Measurements from ENCODE around the gene PODXL2.
"Not testable (repeated sequence)": the region's sequence is repeated elsewhere in the genome, so short reads cannot be mapped to it uniquely, and the experiment has no call there.

Gene PODXL2

DNA sequence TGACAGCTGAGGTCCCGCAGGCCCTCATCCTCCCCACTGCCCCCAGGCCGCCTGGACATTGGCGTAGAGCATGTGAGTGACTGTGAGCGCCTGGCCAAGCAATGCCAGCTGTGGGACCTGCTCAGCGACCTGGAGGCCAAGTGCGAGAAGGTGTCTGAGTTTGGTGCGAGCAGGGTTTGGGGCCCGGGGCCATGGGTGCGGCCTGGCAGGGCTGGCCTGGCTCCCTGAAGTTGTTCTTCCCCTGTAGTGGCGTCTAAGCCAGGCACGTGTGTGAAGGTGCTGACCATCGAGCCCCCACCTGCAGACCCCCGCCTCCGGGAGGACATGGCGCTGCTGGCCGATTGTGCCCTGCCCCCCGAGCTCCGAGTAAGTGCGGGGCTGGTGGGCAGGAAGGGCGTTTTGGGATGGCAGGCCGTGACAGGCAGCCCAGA, 48.0 kb downstream of the PODXL2 start:
- no peak for DNase-seq

DNA sequence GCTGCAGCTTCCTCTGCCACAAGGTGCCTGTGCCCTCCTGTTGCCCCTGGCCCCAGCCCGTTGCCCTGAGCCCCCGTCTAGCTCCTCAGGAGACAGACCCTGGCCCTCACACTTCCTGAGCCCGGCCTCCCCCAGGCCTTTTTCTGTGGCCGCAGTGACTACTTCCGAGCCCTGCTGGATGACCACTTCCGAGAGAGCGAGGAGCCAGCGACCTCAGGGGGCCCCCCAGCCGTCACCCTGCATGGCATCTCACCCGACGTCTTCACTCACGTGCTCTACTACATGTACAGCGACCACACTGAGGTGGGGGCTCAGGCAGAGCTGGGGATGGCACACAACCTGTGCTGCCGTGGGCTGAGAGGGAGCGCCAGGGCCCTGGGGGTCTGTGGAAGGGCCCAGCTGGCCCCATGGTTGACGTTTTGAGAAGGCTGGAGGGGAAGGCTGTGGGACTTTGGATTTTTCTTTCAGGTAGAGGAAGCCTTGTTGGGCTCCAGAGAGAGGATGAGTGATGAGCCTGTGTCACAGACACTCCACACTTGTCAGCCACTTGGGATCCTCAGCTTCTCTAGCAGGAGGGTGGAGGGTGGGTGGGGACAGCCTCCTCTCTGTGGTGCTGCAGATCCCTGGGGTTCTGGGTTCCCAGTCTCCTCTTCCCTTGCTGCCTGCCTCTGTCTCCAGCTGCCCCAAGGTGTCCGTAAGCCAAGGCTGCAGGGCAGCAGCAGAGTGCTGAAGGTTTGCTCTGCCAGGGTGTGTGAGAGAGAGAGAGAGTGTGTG, 48.7 kb downstream of the PODXL2 start:
- DNase-seq = no peak

DNA sequence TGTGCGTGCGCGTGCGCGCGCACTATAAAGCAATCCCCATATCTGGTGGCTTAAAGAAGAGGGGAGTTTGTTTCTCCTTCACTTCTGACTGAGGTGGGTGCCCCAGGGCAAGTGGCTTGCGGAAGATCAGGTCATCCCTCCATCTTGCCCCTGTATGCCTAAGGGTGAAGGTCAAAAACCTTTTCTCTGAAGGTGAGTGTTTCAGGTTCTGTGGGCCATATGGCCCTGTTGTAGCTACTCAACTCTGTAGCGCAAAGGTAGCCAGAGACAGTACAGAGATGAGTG, 49.3 kb downstream of the PODXL2 start:
- no peak for DNase-seq

DNA sequence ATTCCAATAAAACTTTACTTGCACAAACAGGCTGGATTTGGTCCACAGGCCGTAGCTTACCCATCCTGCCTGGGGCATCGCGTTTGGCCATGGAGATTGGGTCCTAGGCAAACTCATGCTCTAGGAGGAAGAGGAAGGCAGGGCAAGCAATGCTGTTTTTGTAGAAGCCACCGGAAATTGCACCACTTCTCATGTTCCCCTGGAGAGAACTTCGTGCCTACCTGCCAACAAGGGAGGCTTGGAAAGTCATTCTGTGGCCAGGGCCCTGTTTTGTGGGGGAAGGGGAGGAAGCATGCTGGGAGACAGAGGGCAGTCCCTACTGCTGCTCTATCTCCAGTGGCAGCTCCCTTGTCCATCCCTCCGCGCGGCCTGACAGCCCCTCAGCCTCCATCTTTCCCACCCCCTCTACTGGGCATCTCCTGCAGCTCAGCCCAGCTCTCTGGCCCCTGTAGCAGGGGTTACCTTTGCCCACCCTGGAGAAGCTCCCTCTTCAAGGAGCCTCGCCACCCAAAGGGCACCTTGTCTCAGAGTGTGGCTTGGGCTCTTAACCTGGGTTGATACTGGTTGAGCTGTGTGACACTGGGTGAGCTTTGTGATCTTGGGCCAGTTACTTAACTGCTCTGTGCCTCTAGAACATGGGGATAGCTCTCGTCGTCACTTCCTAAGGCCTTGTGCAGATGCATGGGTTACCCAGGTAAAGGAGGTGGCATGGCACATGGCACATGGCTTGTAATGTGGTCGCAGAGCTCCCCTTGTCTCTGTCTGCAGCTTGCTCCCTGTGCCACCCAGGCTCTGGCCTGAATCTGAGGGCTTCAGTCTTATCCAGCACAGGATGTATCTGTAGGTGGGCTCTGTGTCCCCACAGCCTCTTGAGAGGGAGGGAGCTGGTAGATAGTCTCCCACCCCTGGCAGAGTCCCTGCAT, 49.9 kb downstream of the PODXL2 start:
- no peak for DNase-seq

DNA sequence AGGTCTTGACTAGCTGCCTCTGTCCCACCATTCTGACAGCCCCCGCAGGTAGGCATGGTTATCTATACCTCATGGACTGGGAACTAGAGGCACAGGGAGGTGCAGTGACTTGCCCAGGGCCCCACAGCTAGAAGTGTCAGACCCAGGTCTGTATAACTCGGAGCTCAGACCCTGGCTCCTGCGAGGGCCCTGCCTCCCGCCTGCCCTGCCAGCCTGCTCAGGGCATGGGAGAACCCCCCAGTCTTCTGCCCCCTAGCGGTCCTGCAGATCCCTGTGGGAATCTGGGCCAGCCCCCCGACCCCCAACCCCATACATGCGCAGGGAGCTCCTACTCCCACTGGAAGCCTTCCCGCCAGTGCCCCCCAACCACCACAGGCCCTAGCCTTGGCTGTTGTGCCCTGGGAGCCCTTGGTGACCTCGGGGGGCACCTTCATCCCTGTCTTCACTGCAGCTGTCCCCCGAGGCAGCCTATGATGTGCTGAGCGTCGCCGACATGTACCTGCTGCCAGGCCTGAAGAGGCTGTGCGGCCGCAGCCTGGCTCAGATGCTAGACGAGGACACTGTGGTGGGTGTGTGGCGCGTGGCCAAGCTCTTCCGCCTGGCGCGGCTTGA, 50.7 kb downstream of the PODXL2 start:
- DNase-seq = no peak

DNA sequence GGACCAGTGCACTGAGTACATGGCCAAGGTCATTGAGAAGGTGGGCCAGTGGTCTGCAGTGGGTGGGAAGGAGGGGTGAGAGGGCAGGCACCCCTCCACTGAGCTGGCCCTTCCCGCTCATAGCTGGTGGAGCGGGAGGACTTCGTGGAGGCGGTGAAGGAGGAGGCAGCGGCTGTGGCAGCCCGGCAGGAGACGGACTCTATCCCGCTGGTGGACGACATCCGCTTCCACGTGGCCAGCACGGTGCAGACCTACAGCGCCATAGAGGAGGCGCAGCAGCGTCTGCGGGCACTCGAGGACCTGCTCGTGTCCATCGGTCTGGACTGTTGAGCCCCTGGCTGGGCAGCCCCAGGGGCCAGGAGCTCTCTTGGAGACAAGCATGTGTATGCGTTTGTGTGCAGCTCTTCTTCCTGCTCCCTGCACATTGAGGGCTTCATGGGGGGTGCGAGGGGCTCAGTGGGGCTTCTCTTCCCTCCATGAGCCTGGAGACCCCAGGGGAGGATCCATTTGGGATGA, 51.2 kb downstream of the PODXL2 start:
- no peak for DNase-seq

DNA sequence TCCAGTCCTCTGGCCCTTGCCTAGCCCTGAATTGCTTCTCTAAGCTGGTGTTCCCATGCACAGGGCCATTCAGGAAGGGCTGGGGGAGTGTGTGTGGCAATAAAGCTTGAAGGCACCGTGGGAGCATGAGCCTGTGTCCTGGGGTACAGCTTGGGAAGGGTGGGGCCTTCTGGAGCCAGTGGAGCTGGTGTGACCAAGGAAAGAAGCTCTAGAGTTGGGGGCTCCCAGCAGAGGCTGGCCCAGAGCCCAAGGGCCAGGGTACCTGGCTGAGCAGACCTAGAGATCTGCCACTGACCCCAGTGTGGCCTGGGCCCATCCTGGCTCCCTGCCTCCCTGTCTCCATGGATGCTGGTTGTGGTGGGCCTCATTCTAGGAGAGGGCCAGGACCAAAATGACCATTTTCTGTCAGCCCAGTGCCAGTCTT, 51.8 kb downstream of the PODXL2 start:
- DNase-seq = no peak

DNA sequence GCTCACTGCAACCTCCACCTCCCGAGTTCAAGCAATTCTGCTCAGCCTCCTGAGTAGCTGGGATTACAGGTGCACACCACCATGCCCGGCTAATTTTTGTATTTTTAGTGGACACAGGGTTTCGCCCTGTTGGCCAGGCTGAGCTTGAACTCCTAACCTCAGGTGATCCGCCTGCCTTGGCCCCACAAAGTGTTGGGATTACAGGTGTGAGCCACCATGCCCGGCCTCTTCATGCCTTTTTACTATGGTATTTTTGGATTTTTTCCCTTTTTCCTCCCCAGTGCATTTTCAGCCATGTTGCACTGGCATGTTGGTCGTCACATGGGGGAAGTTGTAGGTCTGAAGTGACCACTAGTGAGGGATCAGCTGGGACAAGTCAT, 53.2 kb downstream of the PODXL2 start:
- DNase-seq = not testable (repeated sequence)

DNA sequence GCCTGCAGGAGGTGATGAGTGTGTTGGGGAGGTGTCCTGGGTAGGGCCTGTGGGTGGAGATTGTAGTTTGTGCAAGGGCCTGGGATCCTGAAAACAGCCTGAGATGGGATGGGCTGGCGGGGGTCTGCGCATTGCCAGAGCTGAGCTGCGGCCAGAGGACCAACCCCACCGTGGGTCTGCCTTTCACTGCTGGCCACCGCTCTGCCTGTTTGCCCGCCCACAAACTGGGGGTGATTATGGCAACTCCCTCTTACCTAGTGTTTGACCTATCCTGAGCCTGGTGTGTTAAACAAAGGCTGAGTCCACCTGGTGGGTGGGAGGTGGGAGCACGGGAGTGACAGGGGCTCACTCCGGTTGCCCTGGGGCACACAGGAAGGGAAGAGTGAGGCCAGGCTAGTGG, 53.6 kb downstream of the PODXL2 start:
- no peak for DNase-seq

DNA sequence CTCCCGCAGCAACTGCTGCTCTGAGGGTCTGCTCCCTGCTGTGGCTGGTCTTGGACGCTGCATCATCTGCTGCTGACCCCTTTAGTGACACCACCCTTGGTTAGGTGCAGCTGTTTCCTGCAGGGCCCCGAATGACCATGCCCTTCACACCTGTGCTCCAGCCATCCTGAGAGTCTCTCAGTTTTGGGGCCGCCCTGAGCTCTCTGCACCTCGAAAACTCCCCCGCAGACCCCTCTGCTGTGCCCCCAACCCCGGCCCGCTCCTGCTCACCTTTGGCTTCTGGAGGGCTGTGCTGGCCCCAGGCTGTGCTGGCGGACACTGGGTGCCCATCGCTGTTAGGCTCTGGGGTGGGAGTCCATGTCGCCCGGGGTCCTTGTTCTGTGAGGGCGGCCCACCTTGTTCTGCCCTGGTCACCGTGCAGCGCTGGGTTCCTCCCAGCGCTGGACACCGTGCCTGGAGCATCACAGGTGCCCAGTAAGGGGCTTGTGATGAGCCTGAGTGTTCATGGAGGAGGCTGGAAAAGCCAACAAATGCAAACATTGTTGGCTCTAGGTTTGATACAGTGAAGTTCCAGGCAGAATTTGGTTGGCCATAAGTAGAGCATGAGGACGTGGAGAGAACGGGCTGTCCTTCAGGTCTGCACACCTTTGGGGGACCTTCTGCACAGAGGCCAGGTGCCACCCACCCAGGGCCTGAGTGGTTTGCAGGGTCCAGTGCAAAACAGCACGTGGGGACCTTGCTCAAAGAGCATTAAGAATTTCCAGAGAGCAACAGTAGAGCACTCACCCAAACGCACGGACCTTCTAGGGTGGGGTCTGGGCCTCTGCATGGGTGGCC, 56.1 kb downstream of the PODXL2 start:
- DNase-seq = no peak

DNA sequence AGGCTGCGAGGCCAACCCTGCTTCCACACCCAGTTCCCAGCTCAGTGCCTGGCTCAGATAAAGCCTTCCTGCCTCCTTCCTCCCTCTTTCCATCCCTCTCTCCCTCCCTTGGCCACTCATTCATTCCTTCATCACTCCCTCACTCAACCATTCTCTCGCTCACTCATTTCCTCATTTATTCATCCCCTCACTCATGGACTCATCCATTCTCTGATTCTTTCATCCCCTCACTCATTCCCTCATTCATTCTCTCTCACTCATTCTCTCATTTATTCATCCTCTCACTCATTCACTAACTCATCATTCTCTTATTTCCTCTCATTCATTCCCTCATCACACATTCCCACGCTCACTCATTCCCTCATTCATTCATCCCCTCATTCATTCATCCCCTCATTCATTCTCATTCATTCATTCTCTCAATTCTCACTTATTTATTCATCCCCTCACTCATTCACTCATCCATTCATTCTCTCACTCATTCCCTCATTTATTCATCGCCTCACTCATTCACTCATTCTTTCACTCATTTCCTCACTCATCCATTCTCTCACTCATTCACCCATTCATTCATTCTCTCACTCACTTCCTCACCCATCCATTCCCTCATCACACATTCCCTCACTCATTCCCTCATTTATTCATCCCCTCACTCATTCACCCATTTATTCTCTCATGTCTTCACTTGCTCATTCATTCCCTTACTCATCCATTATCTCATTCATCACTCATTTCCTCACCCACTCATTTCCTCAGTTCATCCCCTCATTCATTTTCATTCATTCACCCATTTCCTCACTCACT, 56.9 kb downstream of the PODXL2 start:
- no peak for DNase-seq

DNA sequence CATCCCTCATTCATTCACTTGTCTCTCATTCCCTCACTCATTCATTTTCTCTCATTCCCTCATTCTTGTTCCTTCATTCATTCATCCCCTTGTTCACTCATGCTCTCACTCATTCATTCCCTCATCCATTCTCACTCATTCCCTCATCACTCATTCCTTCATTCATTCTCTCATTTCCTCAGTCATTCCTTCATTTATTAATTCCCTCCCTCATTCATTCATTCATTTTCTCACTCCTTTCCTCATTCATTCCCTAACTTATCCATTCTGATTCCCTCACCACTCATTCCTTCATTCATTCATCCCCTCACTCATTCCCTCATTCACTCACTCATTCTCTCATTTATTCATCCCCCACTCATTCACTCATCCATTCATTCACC, 57.5 kb downstream of the PODXL2 start:
- no peak for DNase-seq

DNA sequence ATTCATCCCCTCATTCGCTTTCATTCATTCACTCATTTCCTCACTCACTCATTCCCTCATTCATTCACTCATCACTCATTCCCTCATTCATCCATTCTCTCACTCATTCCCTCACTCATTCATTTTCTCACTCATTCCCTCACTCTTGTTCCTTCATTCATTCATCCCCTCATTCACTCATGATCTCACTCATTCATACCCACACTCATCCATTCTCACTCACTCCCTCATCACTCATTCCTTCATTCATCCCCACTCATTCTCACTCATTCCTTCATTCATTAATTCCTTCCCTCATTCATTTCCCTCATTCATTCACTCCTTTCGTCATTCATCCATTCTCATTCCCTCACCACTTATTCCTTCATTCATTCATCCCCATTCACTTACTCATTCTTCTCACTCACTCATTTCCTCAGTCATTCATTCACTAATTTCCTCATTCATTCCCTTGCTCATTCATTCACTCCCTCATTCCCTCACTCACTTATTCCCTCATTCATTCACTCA, 58.3 kb downstream of the PODXL2 start:
- DNase-seq = no peak

DNA sequence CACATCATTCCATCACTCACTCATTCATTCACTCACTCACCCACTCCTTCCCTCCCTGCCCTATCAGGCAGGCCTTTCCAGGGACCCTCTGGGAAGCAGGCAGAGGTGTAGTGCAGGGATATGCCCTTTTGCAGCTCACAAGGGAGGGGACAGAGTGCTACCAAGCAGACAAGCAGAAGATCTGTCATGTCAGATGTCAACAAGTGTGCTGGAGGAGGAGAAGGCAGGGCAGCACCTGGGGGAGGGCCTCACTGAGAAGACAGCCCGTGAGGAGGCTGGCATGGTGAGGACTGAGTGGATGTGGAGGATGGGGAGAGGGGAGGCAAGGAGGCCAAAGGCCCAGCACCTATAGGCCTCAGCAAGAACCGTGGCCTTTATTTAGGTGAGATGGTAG, 59.0 kb downstream of the PODXL2 start:
- no peak for DNase-seq

DNA sequence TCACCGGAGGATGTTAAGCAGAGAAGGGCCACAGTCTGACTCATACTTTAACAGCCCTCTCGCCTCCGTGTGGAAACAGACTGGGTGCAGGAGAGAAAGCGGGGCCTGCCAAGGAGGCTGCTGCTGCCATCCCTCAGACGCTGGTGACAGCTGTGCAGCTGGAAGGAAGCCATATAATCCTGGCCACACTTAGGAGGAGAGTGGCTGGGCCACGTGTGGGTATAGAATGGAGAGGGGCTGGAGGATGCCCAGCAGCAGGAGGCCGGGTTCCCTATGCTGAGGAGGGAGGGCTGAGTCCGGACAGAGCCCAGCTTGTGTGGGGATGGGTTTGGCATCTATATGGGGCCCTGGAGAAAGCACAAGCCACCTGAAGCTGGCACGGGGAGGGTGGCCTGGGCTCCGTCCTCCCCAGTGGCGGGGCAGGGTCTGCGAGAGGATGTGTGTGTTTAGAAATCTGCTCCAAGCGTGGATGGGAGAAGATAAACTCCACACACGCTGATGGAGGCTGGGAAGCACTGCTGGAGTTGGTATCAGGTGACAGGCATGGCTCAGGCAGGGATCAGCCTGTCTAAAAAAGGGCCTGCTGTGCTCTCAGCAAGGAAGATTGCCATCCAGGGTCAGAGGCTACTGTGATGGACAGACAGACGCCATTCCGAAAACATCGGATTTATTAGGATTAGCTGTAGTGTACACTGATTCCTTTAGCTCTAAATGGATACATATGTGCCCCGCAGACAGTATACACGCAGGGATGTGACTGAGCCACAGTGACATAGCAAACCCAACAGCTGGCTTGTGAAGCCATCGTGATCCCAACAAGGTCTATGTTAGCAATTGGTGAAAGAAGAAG, 59.7 kb downstream of the PODXL2 start:
- no peak for DNase-seq

DNA sequence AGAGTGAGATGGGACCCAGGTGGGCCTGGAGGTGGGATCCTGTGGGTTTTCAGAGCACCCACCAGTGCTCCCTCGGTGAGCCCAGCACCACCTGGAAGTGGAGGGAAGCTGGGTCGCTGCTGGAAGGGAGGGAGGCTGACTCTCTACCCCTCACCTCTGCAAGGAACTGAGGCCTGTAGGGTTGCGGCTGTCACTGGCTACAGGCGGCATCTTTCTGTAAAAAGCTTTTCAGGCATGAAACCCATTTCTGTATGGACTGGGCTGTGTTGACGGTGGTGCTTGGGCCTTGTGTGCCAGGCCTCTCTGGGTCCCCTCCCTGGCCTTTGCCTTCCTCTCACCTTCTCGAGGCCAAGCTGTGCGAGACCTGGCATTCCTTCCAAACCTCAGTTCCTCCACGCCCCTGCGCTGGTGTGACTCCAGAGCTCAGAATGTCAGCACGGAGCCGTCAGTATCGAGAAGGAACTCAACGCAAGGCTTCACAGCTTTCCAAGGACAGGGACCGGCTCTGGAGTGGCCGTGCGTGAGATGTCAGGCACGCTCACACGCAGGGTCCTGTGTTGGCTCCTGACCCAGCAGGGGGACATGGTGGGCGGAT, 60.4 kb downstream of the PODXL2 start:
- DNase-seq = no peak

DNA sequence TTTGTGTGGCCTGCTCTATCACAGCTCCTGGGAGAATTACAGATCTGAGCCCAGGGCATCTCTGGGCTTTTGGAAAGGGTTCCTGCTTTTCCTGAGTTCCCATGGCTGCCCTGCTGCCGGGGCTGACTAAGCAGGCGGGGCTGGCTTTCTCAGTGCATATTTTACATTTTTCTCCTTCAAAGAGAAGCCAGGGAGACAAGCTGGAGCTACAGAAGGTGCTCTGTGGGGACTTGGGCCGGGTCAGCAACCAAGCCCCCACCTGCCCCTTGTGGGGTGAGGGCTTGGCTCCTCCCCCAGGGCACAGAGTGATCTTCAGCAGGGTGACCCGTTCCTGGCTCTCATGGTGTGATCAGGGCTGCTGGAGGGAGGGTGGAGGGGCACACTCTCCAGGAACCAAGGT, 61.1 kb downstream of the PODXL2 start:
- DNase-seq = no peak

DNA sequence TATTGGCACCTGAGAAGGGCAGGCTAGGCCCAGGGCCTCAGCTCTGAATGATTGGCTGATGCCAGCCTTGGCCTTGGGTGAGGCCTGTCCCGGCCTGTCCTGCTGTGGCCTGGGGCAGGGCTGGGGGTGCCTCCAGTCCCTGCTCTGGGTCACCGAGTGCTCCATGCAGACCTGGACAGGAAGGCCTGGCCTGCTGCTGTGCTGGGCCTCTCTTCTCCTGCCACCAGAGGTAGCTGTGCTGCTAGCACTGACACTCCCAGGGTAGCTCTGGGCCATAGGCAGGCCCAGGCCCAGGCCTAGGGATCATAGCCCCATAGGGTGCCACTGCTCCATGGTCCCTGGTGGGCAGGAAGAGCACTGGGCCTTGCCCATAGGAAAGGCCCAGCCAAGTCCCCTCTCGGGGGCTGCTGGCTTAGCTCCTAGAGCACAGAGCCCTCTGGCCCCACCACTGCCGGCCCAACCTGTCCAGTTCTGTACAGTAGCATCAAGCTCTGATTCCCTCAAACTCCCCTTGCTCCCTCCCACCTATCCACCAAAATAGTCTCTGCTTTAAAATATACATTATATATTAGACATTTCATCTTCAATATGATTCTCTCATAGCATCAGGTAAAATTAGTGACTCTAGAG, 62.0 kb downstream of the PODXL2 start:
- DNase-seq = no peak

DNA sequence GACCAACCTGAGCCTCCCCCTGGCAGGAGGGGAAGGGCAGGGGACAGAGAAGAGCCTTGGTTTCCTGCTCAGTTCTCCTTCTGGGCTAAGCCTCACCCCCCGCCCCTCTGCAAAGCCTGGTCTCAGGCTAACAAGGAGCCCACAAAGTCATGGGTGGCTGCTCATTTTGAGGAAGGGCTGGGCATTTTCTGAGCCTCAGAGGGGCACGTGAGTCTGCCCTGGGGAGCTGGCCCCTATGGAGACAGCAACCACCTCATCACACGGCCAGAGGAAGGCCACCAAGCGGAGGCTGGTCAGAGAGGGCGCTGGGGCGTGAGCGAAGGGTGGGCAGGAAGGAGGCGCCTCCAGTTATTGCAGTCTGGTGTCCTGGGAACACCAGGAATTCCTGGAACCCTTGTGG, 62.5 kb downstream of the PODXL2 start:
- no peak for DNase-seq

DNA sequence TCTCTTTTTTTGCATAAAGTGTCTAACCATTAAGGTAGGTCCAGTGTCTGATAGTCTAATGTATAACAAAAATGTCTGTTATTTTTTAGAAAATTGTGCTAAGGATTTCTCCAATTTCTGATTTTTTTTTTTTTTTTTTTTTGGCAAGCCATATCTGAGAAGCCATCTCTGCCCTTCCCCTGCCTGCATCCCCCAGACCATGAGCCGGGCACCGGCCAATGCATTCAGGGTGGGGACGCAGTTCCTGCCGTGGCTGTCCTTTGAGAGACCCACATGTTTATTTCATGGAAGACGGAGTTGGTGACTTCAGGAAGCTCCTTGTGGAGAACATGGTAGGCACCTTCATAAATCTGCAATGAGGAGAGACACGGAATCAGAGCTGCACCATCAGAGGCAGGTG, 63.0 kb downstream of the PODXL2 start:
- no peak for DNase-seq

Measured in CD4-positive, alpha-beta T cell treated with Interleukin-6 for 4 hours (primary cell).